GM18498 (cell line): ENCODE data around the gene RNF217.

ENCODE experiments used
- ATAC-seq: cut with Tn5 transposase; IDR thresholded peaks from one replicate; pipeline ENCODE4 v1.9.1; 2021; ENCODE audit warnings: mild to moderate bottlenecking, moderate library complexity; ENCODE audit not compliant: unreplicated experiment

RNF217 gene

DNA sequence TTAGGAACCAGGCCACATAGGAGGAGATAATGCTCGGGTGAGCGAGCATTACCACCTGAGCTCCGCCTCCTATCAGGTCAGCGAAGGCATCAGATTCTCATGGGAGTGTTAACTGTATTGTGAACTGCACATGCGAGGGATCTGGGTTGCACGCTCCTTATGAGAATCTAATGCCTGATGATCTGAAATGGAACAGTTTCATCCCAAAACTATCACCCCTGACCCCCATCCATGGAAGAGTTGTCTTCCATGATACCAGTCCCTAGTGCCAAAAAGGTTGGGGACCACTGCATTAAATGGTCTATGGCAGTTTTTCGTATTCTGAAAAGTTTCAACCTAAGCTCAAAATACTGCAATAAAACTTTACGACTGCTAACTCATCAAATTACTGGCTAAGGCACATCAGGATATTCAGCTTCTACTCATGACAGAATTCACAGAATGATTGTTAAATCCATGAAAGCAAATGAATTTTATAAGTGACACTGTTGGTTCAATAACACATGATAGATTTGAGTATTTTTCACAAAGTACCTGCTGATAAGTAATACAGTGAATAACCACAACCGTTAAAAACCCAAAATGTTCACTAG, 25.9 kb downstream of the RNF217 start:
- ATAC-seq: no peak

DNA sequence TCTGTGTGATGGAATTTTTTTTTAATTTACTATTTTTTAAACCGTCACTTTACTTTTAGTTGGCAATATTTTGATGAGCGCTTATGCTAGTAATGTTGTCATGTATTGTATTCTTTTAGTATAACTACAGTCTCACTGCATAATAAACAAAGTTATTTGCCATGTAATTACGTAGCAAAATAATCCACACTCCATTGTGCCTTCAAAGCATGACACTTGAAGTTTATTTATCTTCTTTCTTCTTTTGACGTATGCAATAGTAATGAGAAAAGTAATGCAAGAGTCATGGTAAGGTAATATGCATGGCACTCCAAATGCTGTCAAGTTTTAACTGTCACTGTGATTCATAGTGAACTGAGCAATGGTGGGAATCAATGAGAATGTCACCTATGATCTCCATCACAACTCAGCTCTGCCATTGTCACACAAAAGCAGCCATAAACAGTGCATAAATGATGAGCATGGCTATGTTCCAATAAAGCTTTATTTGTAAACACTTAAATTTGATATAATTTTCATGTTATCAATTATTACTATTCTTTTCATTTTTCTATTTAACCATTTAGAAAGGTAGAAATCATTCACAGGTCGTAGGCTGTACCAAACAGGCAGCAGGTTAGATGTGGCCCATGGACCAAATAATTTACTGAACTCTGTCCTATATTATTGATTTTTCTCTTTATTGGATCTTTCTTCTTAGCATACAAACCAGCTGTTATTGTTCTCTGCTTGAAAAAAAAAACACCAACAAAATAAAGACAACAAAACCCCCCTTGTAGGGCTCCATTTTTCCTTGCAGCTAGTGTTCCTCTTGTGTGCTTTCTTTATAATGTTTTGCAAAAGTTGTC, 27.1 kb downstream of the RNF217 start:
- ATAC-seq: no peak

DNA sequence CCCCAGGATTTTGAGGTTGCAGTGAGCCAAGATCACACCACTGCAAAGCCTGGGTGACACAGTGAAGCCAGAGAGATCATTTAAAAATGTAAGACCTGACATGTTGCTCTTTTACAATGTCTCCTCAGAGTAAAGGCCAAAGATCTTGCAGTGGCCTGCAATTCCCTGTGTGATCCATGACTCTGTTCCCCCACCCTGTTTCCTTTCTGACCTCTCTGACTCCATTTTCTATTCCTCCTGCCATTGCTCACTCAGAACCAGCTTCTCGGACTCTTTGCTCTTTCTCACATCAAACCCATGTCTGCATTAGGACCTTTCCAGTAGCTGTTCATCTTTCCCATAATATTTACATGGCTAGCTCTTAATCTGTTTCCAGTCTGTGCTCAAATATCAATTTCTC, 28.8 kb downstream of the RNF217 start:
- ATAC-seq: no peak

DNA sequence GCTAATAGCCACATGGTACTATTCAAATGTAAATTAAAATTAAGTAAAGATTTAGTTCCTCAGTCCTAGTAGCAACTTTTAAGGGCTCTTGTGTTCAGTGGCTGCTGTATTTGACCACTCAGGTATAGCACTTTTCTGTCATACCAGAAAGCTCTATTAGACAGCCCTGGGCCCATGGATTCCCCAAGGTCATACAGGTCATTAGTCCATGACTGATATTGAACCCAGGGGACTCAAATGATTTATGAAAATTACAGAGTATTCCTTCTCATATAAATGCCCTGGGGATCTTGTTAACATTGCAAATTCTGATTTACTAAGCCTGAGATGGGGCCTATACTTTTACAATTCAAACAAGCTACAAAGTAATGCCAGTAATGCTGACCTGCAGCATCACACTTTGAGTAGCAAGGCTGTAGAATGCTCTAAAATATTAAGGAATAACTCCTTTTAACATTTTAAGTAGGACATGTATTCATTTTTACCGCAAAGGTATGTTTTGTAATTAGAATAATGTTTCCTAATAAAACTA, 29.6 kb downstream of the RNF217 start:
- no peak for ATAC-seq

DNA sequence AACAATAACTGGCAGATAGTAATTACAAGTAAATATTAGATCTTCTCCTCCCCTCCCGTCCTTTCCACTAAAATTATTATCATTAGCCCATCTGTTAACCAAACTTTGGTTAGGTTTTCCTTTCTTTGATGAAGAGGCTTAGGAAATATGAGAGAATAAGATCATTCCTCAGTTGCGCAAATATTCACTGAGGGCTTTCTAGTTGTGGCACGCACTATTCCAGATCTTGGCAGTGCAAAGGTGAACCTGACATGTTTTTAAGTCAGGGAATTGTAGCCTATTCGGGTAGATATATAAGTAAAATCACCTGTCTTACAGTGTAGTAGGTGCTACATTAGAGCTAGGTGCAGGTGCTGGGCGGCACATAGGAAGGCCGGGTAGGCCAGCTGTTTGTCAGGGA, 31.1 kb downstream of the RNF217 start:
- ATAC-seq: no peak

DNA sequence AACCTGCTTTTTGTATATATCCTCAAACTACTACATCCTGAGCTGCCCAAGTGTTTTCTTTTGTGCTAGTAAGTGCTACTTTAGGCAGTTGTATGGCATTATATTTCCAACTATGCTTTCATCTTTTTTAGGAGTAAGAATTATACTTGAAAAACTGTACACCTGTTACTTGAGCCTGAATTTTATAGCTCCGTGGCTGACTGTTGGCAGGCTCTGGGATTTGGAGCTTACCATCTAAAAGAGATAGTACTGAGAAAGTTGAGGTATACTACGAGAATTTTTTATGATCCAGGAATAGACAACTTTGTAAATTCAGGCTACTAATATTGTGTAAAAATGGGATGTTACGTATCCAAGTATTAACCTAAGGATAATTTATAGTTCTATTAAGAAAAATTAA, 32.4 kb downstream of the RNF217 start:
- ATAC-seq: no peak

DNA sequence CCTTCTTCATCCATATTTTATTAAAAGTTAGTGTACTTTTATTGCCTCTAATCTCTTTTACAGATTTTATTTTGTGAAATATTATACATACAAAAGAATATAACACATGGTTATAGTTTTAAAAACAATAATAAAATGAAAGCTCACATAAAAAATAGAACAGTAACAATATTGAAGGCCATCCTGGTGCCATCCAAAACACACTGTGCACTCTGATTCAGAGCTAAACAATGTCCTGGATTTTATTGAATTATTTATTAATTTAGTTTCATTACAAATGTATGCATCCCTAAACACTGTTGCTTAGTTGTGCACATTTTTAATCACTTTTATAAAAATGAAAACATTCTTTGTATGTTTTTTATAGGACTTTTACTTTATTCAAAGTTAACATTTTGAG, 32.9 kb downstream of the RNF217 start:
- ATAC-seq: no peak

DNA sequence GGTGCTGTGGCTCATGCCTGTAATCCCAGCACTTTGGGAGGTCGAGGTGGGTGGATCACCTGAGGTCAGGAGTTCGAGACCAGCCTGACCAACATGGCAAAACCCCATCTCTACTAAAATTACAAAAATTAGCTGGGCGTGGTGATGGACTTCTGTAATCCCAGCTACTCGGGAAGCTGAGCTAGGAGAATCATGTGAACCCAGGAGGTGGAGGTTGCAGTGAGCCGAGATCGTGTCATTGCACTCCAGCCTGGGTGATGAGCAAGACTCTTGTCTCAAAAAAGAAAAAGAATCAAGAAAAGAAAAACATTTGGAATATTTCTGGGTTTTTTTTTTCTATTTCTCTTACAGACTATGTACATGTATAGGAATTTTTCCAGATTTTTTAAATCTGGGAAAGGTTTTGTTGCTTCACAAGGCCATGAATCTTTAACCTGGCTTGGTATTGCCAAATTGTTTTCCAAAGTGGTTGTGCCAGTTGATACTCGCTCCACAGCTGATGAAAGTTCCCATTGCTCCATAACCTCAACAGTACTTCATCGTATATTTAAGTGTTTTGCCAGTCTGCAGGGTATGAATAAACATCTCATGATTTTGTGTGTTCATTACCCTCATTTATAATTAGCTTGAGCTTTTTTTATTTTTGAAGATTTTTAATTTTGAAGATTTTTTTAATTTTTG, 33.5 kb downstream of the RNF217 start:
- ATAC-seq: no peak

DNA sequence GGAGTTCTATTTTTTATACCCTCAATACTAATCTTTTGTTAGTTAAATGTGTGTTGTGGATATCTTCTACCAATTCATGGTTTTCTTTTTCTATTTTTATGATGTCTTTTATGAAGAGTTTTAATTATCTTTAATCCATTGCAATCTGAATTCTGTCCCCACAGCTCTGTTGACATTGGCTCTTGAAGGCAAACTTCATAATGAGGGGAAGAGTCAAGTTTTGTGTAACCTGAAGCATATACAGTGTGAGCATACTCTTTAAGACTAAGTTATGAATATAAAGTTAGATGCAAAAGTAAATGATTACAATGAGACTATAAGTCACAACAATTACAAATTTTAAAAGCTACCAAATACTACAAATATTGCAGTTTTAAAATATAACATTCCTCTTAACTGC, 34.2 kb downstream of the RNF217 start:
- no peak for ATAC-seq

DNA sequence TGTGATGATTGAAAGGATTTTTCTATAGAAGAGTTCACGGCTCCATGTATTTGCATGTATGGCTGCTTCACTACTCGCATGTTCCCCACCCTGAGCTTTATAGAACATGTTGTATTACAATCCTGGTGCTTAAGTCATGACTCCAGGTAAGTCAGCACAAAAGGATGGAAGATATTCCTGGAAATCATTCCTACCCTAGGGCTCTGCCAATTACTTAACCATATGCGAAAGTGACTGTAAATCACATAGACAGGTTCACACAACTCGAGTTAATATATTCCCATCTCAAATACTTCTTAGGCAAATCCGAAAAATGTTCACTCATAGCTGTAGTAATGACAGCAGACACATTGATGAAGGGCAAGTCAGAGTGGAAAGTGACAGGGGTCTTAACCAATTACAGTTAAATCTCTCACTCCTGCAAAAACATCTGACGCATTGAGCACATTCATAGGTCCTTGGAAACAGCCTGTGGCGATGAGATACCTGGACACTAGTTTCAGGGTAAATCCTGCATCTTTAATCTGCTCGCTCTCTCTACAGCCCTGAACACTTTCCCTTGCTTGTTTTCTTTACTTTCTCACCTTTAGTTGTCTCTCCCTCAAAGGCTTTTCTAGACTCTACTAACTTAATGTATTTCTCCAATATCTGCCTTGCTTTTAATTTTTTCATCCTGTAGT, 35.1 kb downstream of the RNF217 start:
- ATAC-seq: no peak

DNA sequence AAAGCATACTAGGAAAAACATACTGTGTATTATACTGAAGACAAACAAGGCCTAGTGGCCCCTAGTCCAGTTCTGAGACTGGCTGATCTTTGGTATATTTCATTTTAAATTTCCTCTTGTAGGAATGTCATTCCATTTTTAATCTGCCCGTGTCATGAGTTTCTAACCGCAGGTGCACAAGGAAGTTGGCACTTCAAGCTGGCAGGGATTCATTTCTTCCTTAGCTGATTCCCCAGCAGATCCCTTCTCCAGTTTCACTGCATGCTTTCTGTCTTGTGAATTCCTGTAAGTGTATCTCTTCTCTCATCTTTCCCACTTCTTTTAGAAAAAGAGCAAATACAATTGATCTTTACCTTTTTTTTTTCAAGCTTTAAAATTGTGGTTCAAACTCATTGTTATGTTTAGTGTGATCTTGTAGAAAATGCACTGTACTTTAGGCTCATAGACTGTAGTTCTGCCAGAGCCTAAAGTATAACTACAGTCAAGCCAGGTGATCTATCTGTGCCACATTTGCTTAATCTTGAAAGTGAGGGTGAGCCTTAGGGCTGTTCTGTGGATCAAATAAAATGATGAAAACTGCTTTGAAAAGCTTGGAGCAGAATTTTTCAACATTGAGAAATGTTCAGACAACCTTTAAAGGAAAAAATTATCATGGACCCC, 37.0 kb downstream of the RNF217 start:
- no peak for ATAC-seq

DNA sequence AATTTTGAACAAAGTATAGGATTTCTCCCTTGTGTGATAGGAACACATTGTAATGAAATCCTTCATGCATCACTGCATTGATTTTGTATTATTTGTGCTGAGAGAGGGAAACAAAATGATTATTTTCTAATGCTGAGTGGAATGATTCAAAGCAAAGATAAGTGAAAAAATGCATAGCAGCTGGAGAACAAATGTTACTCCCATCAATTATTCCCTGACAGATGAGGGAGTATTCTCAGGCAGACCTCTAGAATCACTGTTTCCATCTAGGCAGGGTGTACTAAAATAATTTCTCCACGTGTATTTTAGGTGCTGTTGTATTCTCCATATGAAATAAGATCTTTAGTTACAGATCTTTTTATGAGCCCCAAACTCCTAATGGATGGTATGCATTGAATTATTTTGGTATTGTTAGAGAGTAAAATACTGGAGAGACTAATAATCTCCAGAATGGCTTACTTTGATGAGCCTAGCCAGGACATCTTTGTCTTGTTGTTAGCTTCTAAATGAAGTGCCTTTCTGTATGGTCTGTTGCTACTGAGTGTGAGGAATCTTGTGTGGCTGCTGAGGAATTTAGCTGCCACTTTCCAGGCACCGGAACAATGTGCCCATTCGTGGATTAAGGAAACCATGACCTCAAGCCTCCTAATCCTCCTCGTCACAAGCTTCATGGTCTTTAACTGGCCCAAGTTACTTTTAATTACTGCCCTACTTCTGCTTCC, 39.6 kb downstream of the RNF217 start:
- no peak for ATAC-seq

DNA sequence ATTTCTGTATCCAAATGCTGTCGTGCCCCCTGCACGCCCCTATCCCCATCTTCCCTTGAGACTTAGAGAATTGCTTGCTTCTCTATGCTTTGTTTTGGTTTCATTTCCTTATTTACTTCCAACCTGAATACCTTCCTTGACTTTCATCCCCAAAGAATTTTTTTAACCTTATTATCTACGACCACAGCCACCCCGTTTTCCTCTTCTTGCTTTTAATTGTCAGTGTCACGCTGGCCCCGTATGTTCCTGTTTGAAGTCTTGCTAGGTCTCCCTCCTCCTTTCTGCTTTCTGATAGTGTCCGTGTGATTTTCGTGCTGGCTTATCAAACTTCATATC, 40.1 kb downstream of the RNF217 start:
- ATAC-seq: no peak

DNA sequence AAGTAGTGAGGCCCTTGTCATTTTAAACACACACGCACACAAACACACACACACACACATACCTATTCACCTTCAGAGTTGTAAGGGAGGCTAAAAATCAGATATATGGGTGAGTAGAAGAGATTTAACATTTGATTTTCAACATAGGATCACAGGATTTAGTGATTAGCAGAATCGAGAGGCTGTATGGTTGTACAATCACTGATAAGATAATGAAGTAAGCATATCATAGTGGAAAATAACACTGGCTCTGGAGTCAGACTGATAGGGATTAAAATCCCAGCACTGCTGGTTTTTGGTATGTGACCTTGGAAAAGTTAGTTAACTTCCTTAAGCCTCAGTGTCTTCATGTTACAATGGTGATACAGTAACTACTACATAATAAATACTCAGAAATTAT, 40.8 kb downstream of the RNF217 start:
- no peak for ATAC-seq

DNA sequence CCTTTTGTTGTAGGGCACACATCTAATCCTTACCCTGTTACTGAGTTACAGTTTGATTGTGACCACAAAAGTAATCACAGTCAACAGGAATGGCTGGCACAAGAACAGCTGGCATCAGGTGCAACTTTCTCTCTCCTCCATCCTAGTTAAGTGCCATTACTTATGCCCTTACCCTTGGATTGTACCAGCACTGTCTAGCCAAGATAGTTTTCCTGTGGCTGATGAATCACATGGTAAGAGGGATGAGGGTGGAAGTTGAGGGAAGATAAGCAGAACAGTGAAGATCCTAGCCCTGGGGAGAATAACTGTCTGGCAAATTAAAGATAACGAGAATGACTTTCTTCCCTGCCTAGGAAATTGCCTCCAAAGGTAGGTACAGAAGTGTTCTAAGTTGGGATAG, 42.0 kb downstream of the RNF217 start:
- no peak for ATAC-seq

DNA sequence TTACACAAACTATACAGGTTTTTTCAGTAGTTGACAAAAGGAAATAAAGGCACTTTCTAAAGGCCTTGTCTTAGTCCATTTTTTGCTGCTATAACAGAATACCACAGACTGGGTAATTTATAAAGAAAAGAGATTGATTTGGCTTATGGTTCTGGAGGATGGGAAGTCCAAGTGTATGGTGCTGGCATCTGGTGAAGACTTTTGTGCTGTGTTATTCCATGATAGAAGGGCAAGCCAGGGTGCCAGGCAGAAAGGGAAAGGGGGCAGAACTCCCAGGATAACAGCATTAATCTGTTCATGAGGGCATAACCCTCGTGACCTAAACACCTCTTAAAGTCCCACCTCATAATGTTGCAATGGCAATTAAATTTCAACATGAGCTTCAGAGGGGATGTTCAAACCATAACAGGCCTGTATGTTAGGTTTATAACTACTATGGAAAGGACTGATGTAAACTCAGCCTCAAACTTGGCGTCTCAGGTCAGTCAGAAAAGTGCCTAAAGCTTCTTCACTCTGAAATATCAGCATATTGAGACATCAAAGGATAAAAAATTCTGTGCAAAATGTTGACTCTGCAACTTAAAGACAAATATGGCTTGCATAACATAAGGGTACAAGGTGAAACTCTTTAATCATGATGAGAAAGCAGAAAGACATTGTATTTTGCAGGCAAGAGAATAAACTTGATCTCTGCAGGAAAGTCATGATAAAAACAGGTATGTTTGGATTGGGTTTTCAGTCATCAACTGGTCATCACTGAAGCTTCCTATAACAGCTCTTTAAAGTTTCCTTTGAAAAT, 42.8 kb downstream of the RNF217 start:
- ATAC-seq: no peak

DNA sequence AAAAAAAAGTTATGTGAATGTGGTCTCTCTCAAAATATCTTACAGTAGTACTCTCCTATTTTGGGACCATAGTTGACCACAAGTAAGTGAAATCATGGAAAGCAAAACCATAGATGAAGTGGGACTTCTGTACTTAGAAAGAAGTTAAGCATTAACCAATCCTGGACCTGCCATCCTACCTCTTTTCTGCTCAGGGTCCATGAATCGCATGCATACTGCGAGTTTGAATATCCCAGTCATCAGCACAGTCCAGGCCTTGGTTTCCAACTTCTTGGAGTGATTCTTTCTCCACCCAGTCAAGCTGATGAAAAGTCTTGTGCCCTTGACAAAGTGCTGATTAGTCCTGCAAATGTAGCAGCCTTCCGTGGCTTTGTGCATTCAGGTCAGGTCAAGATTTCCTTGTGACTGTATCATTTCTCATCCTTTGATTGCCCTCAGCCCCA, 46.0 kb downstream of the RNF217 start:
- no peak for ATAC-seq

DNA sequence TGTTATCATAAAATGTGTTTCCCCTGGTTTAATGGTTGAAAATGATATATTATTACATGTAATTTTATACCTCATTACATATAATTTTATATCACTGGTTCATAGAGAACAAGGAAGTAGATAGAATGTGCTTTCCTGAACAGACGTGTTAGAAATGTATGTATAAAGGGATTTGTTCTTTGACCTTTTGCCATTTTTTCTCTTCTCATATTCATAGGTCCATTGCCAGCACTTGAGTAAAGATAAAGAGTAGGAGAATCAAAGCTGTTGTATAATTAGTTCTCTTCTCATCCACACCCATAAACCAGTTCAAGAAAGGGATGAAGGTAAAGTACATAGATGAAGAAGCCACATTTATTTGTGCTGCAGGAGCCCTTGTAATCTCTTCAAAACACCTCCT, 46.7 kb downstream of the RNF217 start:
- no peak for ATAC-seq

DNA sequence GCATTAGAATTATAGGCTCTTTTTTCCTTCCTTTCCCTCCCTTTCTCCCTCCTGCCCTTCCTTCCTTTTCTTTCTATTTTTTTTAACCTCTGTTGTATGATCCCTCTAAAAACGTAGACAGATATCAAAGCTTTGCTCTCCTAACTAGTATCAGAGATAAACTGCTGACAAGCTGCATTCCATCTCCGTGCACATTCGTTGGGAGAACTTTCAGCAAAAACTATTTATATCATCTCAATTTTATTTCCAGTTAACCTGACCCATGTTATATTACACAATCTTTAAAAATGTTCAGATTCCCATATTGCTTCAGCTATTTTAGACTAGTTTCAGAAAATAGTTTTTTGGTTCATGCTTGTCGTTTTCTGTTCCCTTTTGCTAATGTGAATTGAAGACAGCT, 47.3 kb downstream of the RNF217 start:
- no peak for ATAC-seq
